GM10266 (cell line): Measurements from ENCODE around the gene LCNL1.

Experiments used
- DNase-seq: peaks from one replicate; pipeline ENCODE4 v3.0.0; 2012; ENCODE audit errors: extremely low spot score
- TF ChIP-seq, protein P1 (sequence below): IDR thresholded peaks from 2 replicates; pipeline ENCODE4 v1.5.1; 2012; ENCODE audit warnings: mild to moderate bottlenecking, low read depth; ENCODE audit not compliant: control insufficient read depth, insufficient read depth; ENCODE audit errors: missing control alignments

The LCNL1 gene

DNA sequence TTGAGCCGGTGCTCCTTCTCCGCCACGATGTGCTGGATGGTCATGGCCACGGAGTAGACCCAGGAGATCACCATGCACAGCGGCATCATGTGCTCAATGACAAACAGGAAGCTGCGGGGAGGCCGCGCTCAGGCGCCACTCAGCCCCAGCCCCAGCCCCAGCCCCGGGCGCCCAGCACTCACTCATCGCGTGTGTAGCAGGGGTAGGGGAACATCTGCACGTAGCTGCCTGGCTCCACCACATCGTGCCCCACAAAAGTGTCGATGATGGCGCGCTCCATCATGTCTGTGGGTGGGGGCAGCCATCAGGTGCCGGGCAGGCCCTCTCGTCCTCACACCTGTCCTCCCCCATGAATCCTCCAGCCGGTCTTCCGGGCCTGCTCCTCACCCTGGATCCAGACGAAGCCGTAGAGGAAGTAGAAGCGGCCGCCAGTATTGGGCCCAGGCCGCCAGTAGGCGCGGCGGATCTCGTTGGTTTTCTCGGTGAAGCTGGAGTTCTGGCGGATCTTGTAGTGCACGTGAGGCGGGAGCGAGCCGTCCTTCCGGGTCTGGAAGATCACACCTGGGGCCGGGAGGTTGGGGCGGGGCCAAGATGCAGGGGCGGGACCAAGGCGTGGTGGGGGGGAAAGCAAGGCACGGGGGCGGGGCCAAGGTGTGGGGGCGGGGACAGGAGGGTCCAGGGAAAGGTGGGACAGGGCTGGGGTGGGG, 35.2 kb downstream of the LCNL1 start:
- TF ChIP-seq, protein P1, sequence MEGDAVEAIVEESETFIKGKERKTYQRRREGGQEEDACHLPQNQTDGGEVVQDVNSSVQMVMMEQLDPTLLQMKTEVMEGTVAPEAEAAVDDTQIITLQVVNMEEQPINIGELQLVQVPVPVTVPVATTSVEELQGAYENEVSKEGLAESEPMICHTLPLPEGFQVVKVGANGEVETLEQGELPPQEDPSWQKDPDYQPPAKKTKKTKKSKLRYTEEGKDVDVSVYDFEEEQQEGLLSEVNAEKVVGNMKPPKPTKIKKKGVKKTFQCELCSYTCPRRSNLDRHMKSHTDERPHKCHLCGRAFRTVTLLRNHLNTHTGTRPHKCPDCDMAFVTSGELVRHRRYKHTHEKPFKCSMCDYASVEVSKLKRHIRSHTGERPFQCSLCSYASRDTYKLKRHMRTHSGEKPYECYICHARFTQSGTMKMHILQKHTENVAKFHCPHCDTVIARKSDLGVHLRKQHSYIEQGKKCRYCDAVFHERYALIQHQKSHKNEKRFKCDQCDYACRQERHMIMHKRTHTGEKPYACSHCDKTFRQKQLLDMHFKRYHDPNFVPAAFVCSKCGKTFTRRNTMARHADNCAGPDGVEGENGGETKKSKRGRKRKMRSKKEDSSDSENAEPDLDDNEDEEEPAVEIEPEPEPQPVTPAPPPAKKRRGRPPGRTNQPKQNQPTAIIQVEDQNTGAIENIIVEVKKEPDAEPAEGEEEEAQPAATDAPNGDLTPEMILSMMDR, result no peak

GRCh38 chr9:137018761-137019559, 36.2 kb downstream of the LCNL1 start:
- DNase-seq, result no peak
- TF ChIP-seq, protein P1, result no peak

More for the DNA sequence above, 35.2 kb downstream of the LCNL1 start:
- DNase-seq, result no peak

GRCh38 chr9:137019891-137020683, 37.3 kb downstream of the LCNL1 start:
- TF ChIP-seq, protein P1, result no peak
- no peak for DNase-seq

GRCh38 chr9:137020771-137021567, 38.2 kb downstream of the LCNL1 start:
- DNase-seq, result no peak
- TF ChIP-seq, protein P1, result no peak

GRCh38 chr9:137021568-137021978, 38.8 kb downstream of the LCNL1 start:
- DNase-seq, result no peak
- TF ChIP-seq, protein P1, result no peak

GRCh38 chr9:137021979-137022661, 39.3 kb downstream of the LCNL1 start:
- TF ChIP-seq, protein P1, result no peak
- DNase-seq, result peak; percentile 82
